Activated CD4-positive, alpha-beta T cell treated with anti-CD3 and anti-CD28 coated beads, Interleukin-10, Interleukin-2, amounts not matched to agents 100 ng/mL and 50 ng/mL, durations not matched to agents 16 hours and 8 hours (primary cell): ENCODE results near the gene COX6B1.
"Not testable (repeated sequence)": the region's sequence is repeated elsewhere in the genome, so short reads cannot be mapped to it uniquely, and the experiment has no call there.

Experiments used
- DNase-seq: peaks from one replicate; pipeline ENCODE4 v3.0.0-alpha.2; 2020

Gene COX6B1

GRCh38 chr19:35648017-35648961 is at the start of gene COX6B1:
Gene COX6B1 (plus strand): TSS chr19:35648323. CDS start chr19:35651244, 2,921 bp downstream.
- peak; percentile 98 for DNase-seq

DNA sequence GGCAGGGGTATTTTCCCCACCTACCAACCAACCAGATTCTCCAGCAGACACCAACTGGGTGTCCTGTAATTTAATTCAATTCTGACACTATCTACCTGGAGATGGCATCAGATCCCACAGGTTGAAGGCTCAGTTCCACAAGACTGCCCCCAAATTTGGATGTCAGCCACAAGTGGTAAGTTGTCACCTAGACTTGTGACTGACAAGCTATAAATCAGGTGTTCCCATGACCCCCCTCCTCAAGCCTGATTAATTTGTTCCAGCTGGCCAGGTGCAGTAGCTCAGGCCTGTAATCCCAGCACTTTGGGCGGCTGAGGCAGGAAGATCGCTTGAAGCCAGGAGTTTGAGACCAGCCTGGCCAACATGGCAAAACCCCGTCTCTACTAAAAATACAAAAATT is 46.2 kb upstream of the COX6B1 start:
- no peak for DNase-seq

DNA sequence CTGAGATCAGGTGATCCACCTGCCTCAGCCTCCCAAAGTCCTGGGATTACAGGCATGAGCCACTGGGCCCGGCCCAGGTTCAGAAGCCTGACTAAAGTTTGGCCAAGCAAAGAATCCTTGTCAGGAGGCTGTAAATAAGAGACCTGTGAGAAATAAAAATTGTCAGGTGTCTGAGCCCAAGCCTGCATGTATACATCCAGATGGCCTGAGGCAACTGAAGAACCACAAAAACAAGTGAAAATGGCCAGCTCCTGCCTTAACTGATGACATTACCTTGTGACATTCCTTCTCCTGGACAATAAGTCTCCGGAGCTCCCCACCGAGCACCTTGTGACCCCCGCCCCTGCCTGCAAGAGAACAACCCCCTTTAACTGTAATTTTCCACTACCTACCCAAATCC is 43.7 kb upstream of the COX6B1 start:
- not testable (repeated sequence) for DNase-seq

GRCh38 chr19:35607170-35607569 is 41.0 kb upstream of the COX6B1 start:
- not testable (repeated sequence) for DNase-seq

DNA sequence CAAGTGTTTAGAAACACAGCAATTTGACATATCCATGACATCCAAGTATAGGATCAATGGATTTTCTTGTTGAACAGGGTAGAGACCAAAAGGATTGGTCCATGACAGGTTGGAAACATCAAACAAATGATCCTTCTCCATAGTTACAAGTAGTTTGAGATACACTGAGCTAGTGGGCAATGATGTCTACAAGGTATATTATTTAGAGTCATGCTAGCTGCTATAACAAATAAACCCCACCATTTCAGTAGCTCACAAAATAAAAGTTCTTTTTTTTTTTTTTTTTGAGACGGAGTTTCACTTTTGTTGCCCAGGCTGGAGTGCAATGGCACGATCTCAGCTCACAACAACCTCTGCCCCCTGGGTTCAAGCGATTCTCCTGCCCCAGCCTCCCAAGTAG is 40.5 kb upstream of the COX6B1 start:
- no peak for DNase-seq

DNA sequence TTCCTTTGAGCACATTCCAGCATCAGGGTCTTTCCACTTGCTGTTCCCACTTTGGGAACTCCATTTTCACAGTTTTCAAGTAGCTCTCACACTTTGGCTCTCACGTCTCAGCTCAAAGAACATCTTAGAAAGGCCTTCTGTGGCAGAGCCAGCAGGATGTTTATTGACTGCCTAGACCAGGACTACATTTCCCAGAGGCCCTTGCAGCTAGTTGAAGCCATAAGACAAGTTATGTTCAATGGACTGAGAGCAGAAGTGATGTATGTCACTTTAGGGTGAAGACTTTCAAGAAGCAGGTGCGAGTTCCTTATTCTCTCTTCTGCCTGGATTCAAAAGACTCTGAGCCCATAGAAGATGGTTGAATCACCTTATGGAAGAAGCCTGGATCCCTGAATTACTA is 39.9 kb upstream of the COX6B1 start:
- DNase-seq: no peak

- peak; percentile 38 for DNase-seq
These were observed 38.2 kb upstream of the COX6B1 start for GRCh38 chr19:35609851-35610353.

- DNase-seq: no peak
These were observed 35.9 kb upstream of the COX6B1 start for GRCh38 chr19:35612224-35612558.

- DNase-seq: peak; percentile 97
These were observed 35.4 kb upstream of the COX6B1 start, which contains the start of gene HAUS5 for GRCh38 chr19:35612559-35613321. Gene HAUS5 (plus strand): TSS chr19:35612735. CDS start chr19:35612795, 60 bp downstream.

DNA sequence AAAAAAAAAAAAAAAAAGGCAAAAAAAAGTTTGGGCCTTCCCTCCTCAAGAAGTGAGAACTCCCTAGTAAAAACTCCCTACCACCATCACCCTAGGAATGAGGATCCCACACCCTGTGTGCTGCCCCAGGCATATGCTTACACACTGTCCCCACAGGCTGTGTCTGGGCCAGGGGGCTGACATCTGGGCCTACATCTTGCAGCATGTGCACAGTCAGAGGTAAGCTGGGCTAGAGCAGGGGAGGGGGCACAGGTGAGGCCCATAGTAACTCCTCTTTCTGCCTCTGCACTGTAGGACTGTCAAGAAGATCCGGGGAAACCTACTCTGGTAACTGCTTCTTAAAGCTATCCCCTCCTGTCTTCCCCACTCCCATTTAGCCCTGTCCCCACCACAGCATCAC is 34.5 kb upstream of the COX6B1 start:
- no peak for DNase-seq

- no peak for DNase-seq
These were observed 33.1 kb upstream of the COX6B1 start for GRCh38 chr19:35615036-35615435.

- DNase-seq: no peak
These were observed 29.3 kb upstream of the COX6B1 start for GRCh38 chr19:35618857-35619256.

- DNase-seq: no peak
These were observed 28.7 kb upstream of the COX6B1 start for GRCh38 chr19:35619290-35619923.

GRCh38 chr19:35620001-35620400 is 28.1 kb upstream of the COX6B1 start:
- DNase-seq: no peak

- no peak for DNase-seq
These were observed 26.4 kb upstream of the COX6B1 start for GRCh38 chr19:35621708-35622107.

DNA sequence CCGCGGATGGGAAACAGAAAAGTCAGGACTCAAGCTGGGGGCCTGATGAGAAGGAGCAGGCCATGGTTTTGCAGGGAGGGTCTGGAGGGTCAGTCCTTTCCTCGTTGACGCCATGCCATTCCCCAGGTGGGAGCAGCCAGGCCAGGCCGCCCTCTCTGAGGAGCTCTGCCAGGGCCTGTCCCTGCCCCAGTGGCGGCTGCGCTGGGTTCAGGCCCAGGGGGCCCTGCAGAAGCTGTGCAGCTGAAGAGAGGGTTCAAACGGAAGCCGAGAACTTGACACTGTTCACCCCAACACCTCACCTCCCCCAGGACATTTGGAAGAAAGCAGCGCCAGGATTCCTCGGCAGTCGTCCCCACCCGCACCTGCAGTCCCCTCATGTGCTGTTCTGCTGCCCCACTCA is 25.4 kb upstream of the COX6B1 start:
- no peak for DNase-seq

- DNase-seq: no peak
These were observed 24.7 kb upstream of the COX6B1 start for GRCh38 chr19:35623327-35624010.

DNA sequence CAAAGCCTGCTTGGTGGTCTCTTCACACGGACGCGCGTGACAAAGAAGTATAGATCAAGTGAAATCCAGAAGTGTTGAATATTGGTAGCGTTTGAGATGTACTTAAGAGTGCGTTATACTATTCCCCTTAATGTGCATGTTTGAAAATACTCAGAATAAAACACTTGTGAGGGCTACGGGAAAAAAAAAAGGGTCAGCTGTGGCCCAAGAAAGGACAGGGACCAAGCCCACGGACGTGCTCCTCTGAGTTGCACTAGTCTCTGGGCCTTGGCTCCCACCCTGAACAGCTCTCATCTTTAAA is 19.9 kb upstream of the COX6B1 start:
- DNase-seq: no peak

DNA sequence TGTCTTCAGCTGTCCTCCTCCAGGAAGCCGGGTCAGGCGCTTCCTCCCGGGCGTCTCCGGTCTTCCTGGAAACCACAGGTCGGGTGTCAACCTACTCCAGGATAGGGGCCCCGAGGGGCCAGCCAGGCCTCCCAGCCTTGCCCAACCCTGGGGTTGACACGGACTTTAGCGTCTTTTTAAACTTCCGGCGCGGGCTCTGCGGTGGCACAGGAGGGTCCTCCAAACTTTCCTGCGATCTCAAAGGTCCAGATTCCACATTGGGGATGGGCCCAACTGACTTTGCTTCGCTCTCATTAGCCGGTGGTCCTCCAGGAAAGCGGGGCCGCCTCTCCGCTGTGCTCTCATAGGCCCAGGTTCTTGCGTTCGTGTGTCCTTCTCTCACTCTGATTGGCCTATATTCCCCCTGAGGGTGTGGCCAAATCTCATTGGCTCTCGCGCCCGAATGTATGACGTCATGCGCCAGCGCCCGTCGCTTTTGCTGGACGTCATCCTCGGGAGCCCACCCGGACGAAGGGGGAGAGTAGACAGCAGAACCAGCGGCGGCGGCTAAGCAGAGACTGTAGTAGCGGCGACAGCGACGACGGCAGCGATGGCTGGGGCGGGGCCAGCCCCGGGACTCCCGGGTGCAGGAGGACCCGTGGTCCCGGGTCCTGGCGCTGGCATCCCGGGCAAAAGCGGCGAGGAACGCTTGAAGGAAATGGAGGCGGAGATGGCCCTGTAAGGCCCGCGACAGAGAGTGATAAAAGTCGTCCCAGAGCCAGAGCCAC is 19.4 kb upstream of the COX6B1 start, which contains the start of gene RBM42:
RBM42 (plus strand) TSS at position 472 of the 767 bp plus-strand sequence; CDS start at position 590, 118 bp downstream.
- peak; percentile 99 for DNase-seq

GRCh38 chr19:35629332-35629633 is 18.8 kb upstream of the COX6B1 start:
- DNase-seq: no peak

- DNase-seq: no peak
These were observed 14.2 kb upstream of the COX6B1 start for GRCh38 chr19:35633727-35634440.
